Gastroesophageal sphincter (tissue), 3 donors: Measurements from ENCODE around the gene SORBS1.

Source experiments
- CTCF ChIP-seq, 4 experiments: fragments of 200-600 bp in 2 of 4; fragments of 450-650 bp in 2 of 4; sonication (generic) in 1 of 4; IDR thresholded peaks; one replicate each; pipeline ENCODE4 v1.5.1; 2017 to 2019; ENCODE audit warnings: antibody characterized with exemption in 4 of 4, mild to moderate bottlenecking in 2 of 4, moderate library complexity in 2 of 4
- POLR2A ChIP-seq, 2 donors: fragments of 450-650 bp; IDR thresholded peaks; one replicate each; pipeline ENCODE4 v1.6.1; 2017; ENCODE audit warnings: antibody characterized with exemption in 2 of 2, mild to moderate bottlenecking in 2 of 2, moderate library complexity in 1 of 2

GRCh38 chr10:95286707-95287106, 274.5 kb downstream of the SORBS1 start:
- TF ChIP-seq POLR2A (IDR thresholded peaks at IDR 0.05) (no peak), CTCF (IDR thresholded peaks at IDR 0.05) (no peak)
